HG03060 (cell line): ENCODE data around the gene EGFR.

Experiments used
- ATAC-seq: cut with Tn5 transposase; IDR thresholded peaks from one replicate; pipeline ENCODE4 v1.9.1; 2021; ENCODE audit warnings: low read depth, moderate number of reproducible peaks; ENCODE audit not compliant: unreplicated experiment

Gene EGFR

DNA sequence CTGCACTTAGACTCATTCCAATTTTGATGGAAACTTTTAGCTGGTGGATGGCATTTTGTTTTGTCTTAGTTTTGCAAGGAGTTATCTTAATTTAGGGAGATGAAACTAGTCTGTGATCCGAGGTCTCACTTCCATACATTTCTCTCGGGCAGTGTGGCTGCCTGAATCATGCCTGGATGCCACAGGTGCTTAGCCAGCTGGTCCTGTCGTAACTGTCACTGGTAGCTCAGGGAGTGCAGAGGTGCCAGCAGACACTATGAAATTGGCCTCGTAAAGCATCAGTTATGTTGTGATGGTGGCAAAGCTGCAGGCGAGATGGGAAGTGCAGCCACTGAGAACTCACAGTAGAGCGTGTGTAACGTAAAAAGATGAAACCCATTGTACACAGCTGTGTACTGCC is 74.9 kb downstream of the EGFR start:
- no peak for ATAC-seq

DNA sequence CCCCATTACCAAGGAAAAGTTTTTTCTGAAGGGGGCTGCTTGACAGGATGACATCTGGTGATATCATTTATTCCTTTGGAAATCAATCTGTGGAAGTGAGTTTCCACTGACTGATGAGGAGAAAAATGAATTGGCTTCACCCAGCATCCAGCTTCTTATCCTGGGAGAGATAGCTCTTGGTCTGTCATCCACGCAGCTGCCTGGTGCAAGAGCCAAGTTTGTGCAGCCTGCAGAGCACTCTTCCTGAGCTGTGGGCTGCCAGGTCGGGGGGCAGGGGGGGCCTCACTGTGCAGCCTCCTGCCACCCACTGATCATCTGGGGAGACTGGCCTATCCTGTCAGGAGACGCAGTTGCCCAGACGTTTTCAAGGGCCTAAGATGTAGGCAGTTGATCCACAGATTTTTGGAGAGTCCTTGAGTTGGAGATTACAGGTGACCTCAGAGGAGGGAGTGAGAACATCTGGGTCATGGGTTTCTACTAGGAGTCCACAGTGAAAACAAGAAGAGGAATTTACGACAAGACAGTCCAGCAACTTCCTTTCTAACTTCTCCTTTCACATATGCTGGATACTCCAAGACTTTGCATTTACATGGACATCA is 75.4 kb downstream of the EGFR start:
- ATAC-seq = no peak

GRCh38 chr7:55095672-55096071 is 76.9 kb downstream of the EGFR start:
- no peak for ATAC-seq

GRCh38 chr7:55096323-55096722 is 77.5 kb downstream of the EGFR start:
- no peak for ATAC-seq

DNA sequence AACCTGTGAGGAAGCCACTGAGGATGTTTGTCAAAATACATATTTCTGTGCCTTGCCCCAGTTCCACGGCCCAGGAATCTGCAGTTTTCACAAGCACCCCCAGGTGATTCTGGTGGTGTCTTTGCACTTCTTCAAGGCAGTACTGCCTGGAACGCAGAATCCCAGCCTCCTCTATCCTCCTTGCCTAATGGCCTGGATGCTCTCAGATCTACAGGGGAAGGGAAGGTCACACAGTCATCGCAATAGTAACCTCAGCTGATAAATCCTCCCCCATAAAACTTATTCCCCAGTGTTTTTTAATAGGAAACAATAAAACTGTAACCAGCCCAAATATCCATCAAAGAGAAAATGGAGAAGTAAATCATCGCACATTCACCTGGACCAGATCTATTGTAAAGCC is 78.3 kb downstream of the EGFR start:
- no peak for ATAC-seq

GRCh38 chr7:55099066-55099820 is 80.4 kb downstream of the EGFR start:
- no peak for ATAC-seq

- no peak for ATAC-seq
These were observed 81.2 kb downstream of the EGFR start for GRCh38 chr7:55099821-55100543.

DNA sequence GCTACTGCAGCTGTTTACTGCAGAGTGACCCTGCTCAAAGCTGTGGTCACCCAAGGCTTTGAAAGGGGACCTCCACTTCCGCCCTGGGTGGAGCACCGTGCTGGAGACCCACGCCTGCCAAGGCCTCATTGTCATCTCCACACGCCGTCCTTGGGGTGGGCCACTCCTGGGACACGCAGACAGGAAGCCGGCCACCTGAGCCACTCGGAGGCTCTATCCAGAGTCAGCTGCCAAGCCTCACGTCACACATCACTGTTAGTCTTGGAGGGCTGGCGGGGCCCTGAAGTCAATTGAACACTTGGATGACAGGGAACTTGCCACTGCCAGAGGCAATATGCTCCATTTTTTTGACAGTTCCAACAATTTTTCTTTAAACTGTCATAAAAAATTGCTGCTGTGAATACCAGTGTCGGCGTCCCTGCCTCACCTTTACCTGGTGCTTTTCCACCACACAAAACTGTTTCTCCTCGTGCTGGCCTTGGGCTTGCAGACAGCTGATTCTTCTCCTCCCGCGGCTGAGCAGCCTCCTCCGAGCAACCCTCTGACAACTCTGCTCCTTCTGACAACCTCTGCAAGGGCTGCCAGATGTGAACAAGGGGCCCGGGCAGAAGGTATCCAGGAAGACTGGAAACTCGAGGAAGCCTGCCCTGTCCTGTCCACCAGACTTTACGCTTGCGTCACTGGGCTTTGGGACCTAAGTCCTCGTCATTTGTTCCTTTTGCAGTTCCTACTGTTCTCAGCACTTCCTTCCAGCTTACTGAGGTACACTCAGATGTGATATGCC is 81.9 kb downstream of the EGFR start:
- ATAC-seq = no peak

- no peak for ATAC-seq
These were observed 82.5 kb downstream of the EGFR start for GRCh38 chr7:55101359-55101758.

DNA sequence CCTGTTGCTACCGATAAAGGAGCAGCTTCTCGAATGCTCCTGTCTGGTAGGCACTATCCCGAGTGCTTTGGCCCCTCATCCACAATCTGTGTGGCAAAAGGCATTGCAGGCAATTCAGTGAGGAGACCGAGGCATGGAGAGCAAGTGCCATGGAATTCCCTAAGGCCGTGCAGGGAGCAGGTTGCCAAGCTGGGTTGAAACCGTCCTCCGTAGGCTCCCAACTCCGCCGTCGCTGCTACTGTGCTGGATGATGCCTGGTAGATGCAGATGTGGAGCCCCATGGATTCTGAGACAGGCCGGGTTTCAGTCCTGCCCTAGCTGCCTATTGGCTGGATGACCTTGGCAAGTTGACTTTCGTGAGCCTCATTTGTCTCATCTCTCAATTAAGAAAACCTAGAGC is 85.3 kb downstream of the EGFR start:
- ATAC-seq = no peak

DNA sequence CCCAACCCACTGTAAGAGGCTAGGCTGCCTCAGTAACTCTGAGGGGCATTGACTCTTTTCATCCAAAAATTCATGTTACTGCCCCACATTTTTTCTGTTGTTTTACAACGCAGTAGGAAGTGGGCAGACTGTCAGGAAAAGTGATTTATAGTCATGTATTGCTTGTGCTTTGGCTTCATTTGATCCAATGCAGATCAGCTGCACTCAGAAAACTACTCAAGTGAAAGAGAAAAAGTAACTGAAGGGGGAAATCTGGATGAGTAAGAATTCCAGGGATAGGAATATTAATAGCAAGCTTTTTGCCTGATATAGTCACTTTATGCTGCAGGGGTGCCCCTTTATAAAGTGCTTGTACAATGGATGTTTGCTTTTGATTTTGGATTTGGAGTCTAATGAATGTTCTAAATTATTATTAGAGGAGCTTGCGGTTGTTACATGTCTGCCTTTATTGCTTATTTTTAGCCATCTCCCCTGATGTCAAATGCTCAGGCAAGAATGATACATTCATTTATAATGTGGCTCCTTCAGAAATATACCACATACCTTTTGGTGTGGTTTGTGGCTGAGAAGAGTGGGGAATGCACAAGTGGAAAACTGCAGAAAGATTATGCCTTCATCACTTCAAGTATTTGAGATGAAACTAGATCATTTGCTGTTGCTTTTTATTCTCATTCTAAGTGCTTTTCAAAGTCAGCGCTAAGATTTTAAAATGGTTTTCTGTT is 86.1 kb downstream of the EGFR start:
- no peak for ATAC-seq

DNA sequence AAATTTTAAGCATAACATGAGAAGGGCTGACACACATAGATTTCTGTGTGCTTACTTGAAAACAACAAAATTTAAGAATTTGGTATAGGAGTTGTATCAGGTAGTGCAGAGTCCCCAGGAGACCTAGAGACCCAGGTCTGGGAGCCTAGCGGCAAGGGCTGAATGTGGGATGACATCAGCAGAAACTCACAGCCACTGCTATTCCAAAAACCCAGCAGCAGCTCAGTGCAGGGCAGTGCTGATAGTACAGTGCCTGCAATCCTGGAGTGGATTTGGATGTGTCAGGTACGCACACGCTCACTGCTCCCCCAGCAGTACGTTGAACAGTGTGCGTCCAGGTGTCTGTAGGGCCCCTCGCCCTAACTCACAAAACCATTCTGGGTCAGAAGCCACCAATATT is 87.1 kb downstream of the EGFR start:
- no peak for ATAC-seq

- no peak for ATAC-seq
These were observed 89.1 kb downstream of the EGFR start for GRCh38 chr7:55107946-55108345.

GRCh38 chr7:55108401-55108800 is 89.6 kb downstream of the EGFR start:
- no peak for ATAC-seq

GRCh38 chr7:55108818-55109217 is 90.0 kb downstream of the EGFR start:
- ATAC-seq = no peak

- no peak for ATAC-seq
These were observed 90.8 kb downstream of the EGFR start for GRCh38 chr7:55109404-55110167.

- no peak for ATAC-seq
These were observed 91.6 kb downstream of the EGFR start for GRCh38 chr7:55110282-55110992.

DNA sequence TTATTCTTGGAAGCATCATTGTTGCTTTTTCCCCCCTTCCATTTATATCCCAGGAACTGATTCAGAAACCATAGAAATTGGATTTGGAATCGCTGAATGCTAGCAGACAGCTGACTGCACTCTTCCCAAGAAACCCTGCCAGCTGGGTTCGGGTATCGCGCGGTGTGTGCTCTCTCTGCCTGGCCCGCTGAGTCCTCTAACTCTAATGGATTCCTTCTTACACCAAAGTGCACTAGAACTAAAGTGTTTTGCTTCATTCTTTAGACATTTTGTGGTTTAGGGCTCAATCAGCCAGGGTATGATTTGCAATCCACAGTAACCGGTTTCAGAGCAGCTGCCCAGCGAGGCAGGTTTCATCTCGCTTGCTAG is 92.2 kb downstream of the EGFR start:
- no peak for ATAC-seq

- no peak for ATAC-seq
These were observed 93.2 kb downstream of the EGFR start for GRCh38 chr7:55112056-55112455.
